Right renal pelvis (tissue), 4 donors: Measurements from ENCODE around the gene ERO1B. TPM values are rescaled to one million over a fixed set of nuclear protein-coding genes. Genes with fewer than 3 reads are reported as not detected.

Experiments used
- DNase-seq, 4 donors: peaks; one replicate each; pipeline ENCODE4 v3.0.0-alpha.2; 2013; ENCODE audit warnings: low read depth in 4 of 4, low spot score in 3 of 4, missing footprints in 1 of 4
- polyA plus RNA-seq, 4 donors: library from polyadenylated mRNA; unstranded; fragments of 120-200 nt; gene quantifications; one replicate each; pipeline ENCODE4 v1.2.1, GENCODE V29; 2013; ENCODE audit not compliant: insufficient read length in 4 of 4

The ERO1B gene
- polyA plus RNA-seq, 4 donors: 11.3 to 16.7 (median 13.7) TPM

- no peak for DNase-seq
Observed at GRCh38 chr1:236253918-236254637, 27.7 kb downstream of the ERO1B start.

GRCh38 chr1:236253119-236253518 is 28.6 kb downstream of the ERO1B start:
- no peak for DNase-seq

GRCh38 chr1:236251587-236251986 is 30.2 kb downstream of the ERO1B start:
- no peak for DNase-seq

- DNase-seq: no peak
Observed at GRCh38 chr1:236247286-236247685, 34.5 kb downstream of the ERO1B start.

- DNase-seq: no peak
Observed at GRCh38 chr1:236242568-236242967, 39.2 kb downstream of the ERO1B start.

- no peak for DNase-seq
Observed at GRCh38 chr1:236240675-236241074, 41.1 kb downstream of the ERO1B start.

GRCh38 chr1:236239092-236239585 is 42.6 kb downstream of the ERO1B start:
- DNase-seq: no peak

- no peak for DNase-seq
Observed at GRCh38 chr1:236235116-236235515, 46.6 kb downstream of the ERO1B start.

GRCh38 chr1:236228411-236228810 is 53.3 kb downstream of the ERO1B start:
- DNase-seq: no peak

GRCh38 chr1:236222632-236223031 is 59.1 kb downstream of the ERO1B start:
- no peak for DNase-seq

- no peak for DNase-seq
Observed at GRCh38 chr1:236220473-236220872, 61.3 kb downstream of the ERO1B start.

- no peak for DNase-seq
Observed at GRCh38 chr1:236214761-236215160, 67.0 kb downstream of the ERO1B start.

GRCh38 chr1:236213534-236213933 is 68.2 kb downstream of the ERO1B start:
- no peak for DNase-seq

- DNase-seq: no peak
Observed at GRCh38 chr1:236211815-236212214, 69.9 kb downstream of the ERO1B start.

- no peak for DNase-seq
Observed at GRCh38 chr1:236209713-236210112, 72.0 kb downstream of the ERO1B start.

GRCh38 chr1:236209185-236209584 is 72.6 kb downstream of the ERO1B start:
- DNase-seq: no peak

- DNase-seq: no peak
Observed at GRCh38 chr1:236207569-236207968, 74.2 kb downstream of the ERO1B start.

- DNase-seq: no peak
Observed at GRCh38 chr1:236207121-236207520, 74.6 kb downstream of the ERO1B start.

- peak in 1 of 4 donors; percentile 8 for DNase-seq
Observed at GRCh38 chr1:236206548-236206947, 75.2 kb downstream of the ERO1B start.

GRCh38 chr1:236204656-236205055 is 77.1 kb downstream of the ERO1B start:
- no peak for DNase-seq

GRCh38 chr1:236204039-236204438 is 77.7 kb downstream of the ERO1B start:
- no peak for DNase-seq

GRCh38 chr1:236201786-236202185 is 80.0 kb downstream of the ERO1B start:
- no peak for DNase-seq

- DNase-seq: no peak
Observed at GRCh38 chr1:236200925-236201324, 80.8 kb downstream of the ERO1B start.
